ENCODE results near the gene TC2N.
"Not testable (repeated sequence)": the region's sequence is repeated elsewhere in the genome, so short reads cannot be mapped to it uniquely, and the experiment has no call there.

The TC2N gene

GRCh38 chr14:91866511-91867295 is 633 bp downstream of the TC2N start:
- no peak for DNase-seq

GRCh38 chr14:91866061-91866460 is 1.3 kb downstream of the TC2N start:
- DNase-seq: no peak

- no peak for DNase-seq
Observed at GRCh38 chr14:91862417-91862816, 4.9 kb downstream of the TC2N start.

- DNase-seq: no peak
Observed at GRCh38 chr14:91861091-91861490, 6.2 kb downstream of the TC2N start.

- DNase-seq: no peak
Observed at GRCh38 chr14:91860238-91860637, 7.1 kb downstream of the TC2N start.

- DNase-seq: peak; percentile 88
Observed at GRCh38 chr14:91858536-91859275, 8.6 kb downstream of the TC2N start.

- DNase-seq: no peak
Observed at GRCh38 chr14:91857614-91858013, 9.7 kb downstream of the TC2N start.

- no peak for DNase-seq
Observed at GRCh38 chr14:91854327-91854934, 12.9 kb downstream of the TC2N start.

- DNase-seq: no peak
Observed at GRCh38 chr14:91851563-91851962, 15.8 kb downstream of the TC2N start.

- no peak for DNase-seq
Observed at GRCh38 chr14:91848504-91849001, 18.8 kb downstream of the TC2N start.

- no peak for DNase-seq
Observed at GRCh38 chr14:91847693-91848092, 19.6 kb downstream of the TC2N start.

GRCh38 chr14:91845652-91846051 is 21.7 kb downstream of the TC2N start:
- no peak for DNase-seq

GRCh38 chr14:91845056-91845455 is 22.3 kb downstream of the TC2N start:
- DNase-seq: not testable (repeated sequence)

- no peak for DNase-seq
Observed at GRCh38 chr14:91844029-91844428, 23.3 kb downstream of the TC2N start.

- DNase-seq: no peak
Observed at GRCh38 chr14:91843437-91843836, 23.9 kb downstream of the TC2N start.

GRCh38 chr14:91841065-91841464 is 26.3 kb downstream of the TC2N start:
- peak; percentile 70 for DNase-seq

GRCh38 chr14:91839749-91840148 is 27.6 kb downstream of the TC2N start:
- no peak for DNase-seq

- DNase-seq: no peak
Observed at GRCh38 chr14:91837076-91837475, 30.3 kb downstream of the TC2N start.

GRCh38 chr14:91835920-91836843 is 31.2 kb downstream of the TC2N start:
- no peak for DNase-seq

GRCh38 chr14:91835197-91835919 is 32.0 kb downstream of the TC2N start:
- DNase-seq: no peak

GRCh38 chr14:91834571-91834970 is 32.8 kb downstream of the TC2N start:
- DNase-seq: no peak

- DNase-seq: no peak
Observed at GRCh38 chr14:91831337-91831736, 36.0 kb downstream of the TC2N start.

Measured in HCEC 1CT (cell line).